OCI-LY7 (cell line): Measurements from ENCODE around the gene VPREB3.

Experiments used
- CTCF ChIP-seq: fragments of 200-600 bp; sonication (generic); conservative IDR thresholded peaks from 2 replicates; pipeline ENCODE4 v1.5.1; 2014; ENCODE audit warnings: mild to moderate bottlenecking, antibody characterized with exemption, low read length, moderate library complexity, mixed read lengths
- EZH2phosphoT487 ChIP-seq: fragments of 200-600 bp; sonication (generic); IDR thresholded peaks from 2 replicates; pipeline ENCODE4 v1.6.1; 2018; ENCODE audit warnings: low read depth, borderline replicate concordance, mild to moderate bottlenecking, mixed run types, antibody characterized with exemption, low read length, moderate library complexity, mixed read lengths

GRCh38 chr22:23763579-23763945 lies 9.3 kb upstream of the VPREB3 start:
- TF ChIP-seq CTCF, result no peak
- TF ChIP-seq EZH2phosphoT487, result no peak
